Common myeloid progenitor, CD34-positive (primary cell): ENCODE results near the gene OR13G1.

Experiments
- CTCF ChIA-PET: fragments of 350-600 bp; sonication (Branson Sonifier 250); formaldehyde crosslinking; loops from one replicate; lab custom pipeline; 2021; ENCODE audit warnings: antibody characterized with exemption; lab: Charles Lee
- POLR2A ChIA-PET: fragments of 350-600 bp; sonication (Branson Sonifier 250); formaldehyde crosslinking; loops from one replicate; lab custom pipeline; 2021; ENCODE audit warnings: antibody characterized with exemption; lab: Charles Lee
- DNase-seq, 3 donors: peaks; one replicate each; pipeline versions ENCODE4 v3.0.0 to v3.0.0-alpha.2; 2013
- H3K27ac ChIP-seq, 2 experiments: 1 replicate in 1 of 2; 2 replicates in 1 of 2; pipeline ENCODE4 v1.7.0; 2013; ENCODE audit warnings: inconsistent platforms in 2 of 2, low read length in 2 of 2, mild to moderate bottlenecking in 2 of 2, low read depth in 1 of 2, moderate library complexity in 1 of 2; ENCODE audit not compliant: severe bottlenecking in 2 of 2, insufficient read depth in 1 of 2, poor library complexity in 1 of 2
- H3K27me3 ChIP-seq, 5 experiments: replicated peaks in 2 of 5; 1 replicate in 3 of 5; 2 replicates in 2 of 5; pipeline versions ENCODE4 v1.6.1 to v1.7.0; 2013; ENCODE audit warnings: low read length in 4 of 5, mild to moderate bottlenecking in 2 of 5, moderate library complexity in 2 of 5, inconsistent platforms in 1 of 5; ENCODE audit not compliant: insufficient read depth in 5 of 5, control insufficient read depth in 4 of 5
- H3K36me3 ChIP-seq, 4 experiments: 1 replicate in 2 of 4; 2 replicates in 2 of 4; pipeline versions ENCODE4 v1.6.1 to v1.7.0; 2013; ENCODE audit warnings: low read length in 3 of 4, control low read depth in 1 of 4, mild to moderate bottlenecking in 1 of 4; ENCODE audit not compliant: control insufficient read depth in 4 of 4, insufficient read depth in 4 of 4
- H3K4me1 ChIP-seq, 4 experiments: 1 replicate in 3 of 4; 2 replicates in 1 of 4; pipeline versions ENCODE4 v1.6.1 to v1.7.1; 2013; ENCODE audit warnings: low read length in 3 of 4, mild to moderate bottlenecking in 3 of 4, control low read depth in 1 of 4, inconsistent platforms in 1 of 4, moderate library complexity in 1 of 4; ENCODE audit not compliant: control insufficient read depth in 4 of 4, insufficient read depth in 4 of 4; ENCODE audit errors: control extremely low read depth in 1 of 4
- H3K4me3 ChIP-seq, 7 experiments: 1 replicate in 4 of 7; 2 replicates in 3 of 7; pipeline versions ENCODE4 v1.5.1 to v1.7.0; 2013; ENCODE audit warnings: mild to moderate bottlenecking in 7 of 7, low read length in 6 of 7, moderate library complexity in 6 of 7, inconsistent platforms in 2 of 7, low read depth in 2 of 7, control low read depth in 1 of 7; ENCODE audit not compliant: insufficient read depth in 4 of 7, control insufficient read depth in 1 of 7; ENCODE audit errors: extremely low read depth in 1 of 7
- H3K9me3 ChIP-seq, 5 experiments: 1 replicate in 4 of 5; 2 replicates in 1 of 5; pipeline versions ENCODE4 v1.6.1 to v1.7.1; 2013; ENCODE audit warnings: low read length in 4 of 5, mild to moderate bottlenecking in 2 of 5, inconsistent platforms in 1 of 5, low read depth in 1 of 5, moderate library complexity in 1 of 5; ENCODE audit not compliant: control insufficient read depth in 4 of 5, insufficient read depth in 2 of 5; ENCODE audit errors: control extremely low read depth in 1 of 5
- WGBS: methylation state at CpG from one replicate; pipeline ENCODE4 v1.1.5; 2013; ENCODE audit not compliant: insufficient coverage; 5-methylcytosine and 5-hydroxymethylcytosine counted together

Gene OR13G1

GRCh38 chr1:247639381-247639981 is 40.1 kb downstream of the OR13G1 start:
- Histone ChIP-seq H3K9me3 (peaks cover 0 to 7% (median 3%) of the 10 kb centered on the region in 5 experiments), H3K36me3 (no peaks in the 10 kb centered on the region), H3K4me1 (peaks cover 3 to 24% (median 4%) of the 10 kb centered on the region in 4 experiments), H3K27me3 (no peaks in the 10 kb centered on the region), H3K27ac (no peak overlapping the region), H3K4me3 (peak overlapping the region in 5 of 7 experiments; percentile 8 to 69 (median 38))
- ChIA-PET POLR2A (no interaction called here), CTCF (interaction anchor here (1.2 kb wide), 1 partner anchor 41 kb away, joined by 5 read pairs; no protein-coding TSS in a partner anchor)
- DNase-seq = peak; percentile 80 to 90 (median 89)
- WGBS = 37% methylated on average over 42 of the region's 55 CpGs

DNA sequence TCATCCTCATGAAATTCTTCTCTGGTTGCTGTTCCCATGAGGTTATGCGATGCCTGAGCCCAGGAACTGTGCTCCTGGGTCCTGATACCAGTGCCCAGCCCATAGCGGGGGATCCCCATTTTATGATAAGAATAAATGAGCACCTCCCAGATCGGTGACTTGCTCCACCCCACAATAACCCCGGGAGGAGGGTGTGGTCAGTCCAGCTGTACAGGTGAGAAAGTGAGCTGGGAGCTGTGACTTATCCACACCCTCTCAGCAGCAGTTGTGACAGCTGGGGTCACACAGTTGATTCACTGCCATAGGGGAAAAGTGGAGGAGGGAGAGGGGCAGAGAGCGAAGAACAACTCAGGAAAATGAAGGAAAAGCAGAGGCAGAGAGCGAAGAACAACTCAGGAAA is 40.8 kb downstream of the OR13G1 start:
- Histone ChIP-seq H3K9me3 (peaks cover 0 to 7% (median 3%) of the 10 kb centered on the region in 5 experiments), H3K27me3 (no peaks in the 10 kb centered on the region), H3K4me3 (peak overlapping the region in 2 of 7 experiments; percentile 16 to 69), H3K4me1 (peaks cover 3 to 24% (median 4%) of the 10 kb centered on the region in 4 experiments), H3K27ac (no peak overlapping the region), H3K36me3 (no peaks in the 10 kb centered on the region)
- ChIA-PET CTCF (interaction anchor here (1.2 kb wide), 1 partner anchor 42 kb away, joined by 5 read pairs; no protein-coding TSS in a partner anchor), POLR2A (no interaction called here)
- no peak for DNase-seq
- 100% methylated on average over 3 of the region's 6 CpGs for WGBS

DNA sequence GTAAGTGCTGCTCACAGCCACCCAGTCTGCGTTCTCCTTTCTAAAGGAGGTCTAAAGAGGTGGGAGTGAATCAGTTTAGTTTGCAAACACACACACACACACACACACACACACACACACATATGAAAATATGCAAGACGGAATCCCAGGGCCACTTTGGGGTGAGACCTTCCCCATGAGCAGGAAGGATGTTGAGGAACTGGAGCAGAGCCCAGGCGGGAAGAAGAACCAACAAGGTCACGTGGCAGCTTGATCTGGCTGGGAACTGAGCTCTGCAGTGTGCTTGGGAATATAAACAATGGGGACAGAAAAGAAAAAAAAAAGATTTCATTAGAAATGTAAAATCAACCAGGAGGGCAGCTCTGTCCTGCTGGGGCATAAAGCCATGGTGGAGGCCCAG is 41.5 kb downstream of the OR13G1 start:
- Histone ChIP-seq H3K4me1 (peaks cover 3 to 24% (median 4%) of the 10 kb centered on the region in 4 experiments), H3K27me3 (no peaks in the 10 kb centered on the region), H3K4me3 (no peak overlapping the region), H3K9me3 (peaks cover 0 to 7% (median 3%) of the 10 kb centered on the region in 5 experiments), H3K36me3 (no peaks in the 10 kb centered on the region), H3K27ac (no peak overlapping the region)
- no peak for DNase-seq
- CTCF ChIA-PET = no interaction called here
- POLR2A ChIA-PET = no interaction called here
- WGBS = 6% methylated on average over 2 of the region's 4 CpGs

GRCh38 chr1:247627951-247628350 is 51.6 kb downstream of the OR13G1 start:
- H3K4me3 ChIP-seq = no peak overlapping the region
- no peaks in the 10 kb centered on the region for H3K27me3 ChIP-seq
- POLR2A ChIA-PET = no interaction called here
- no peaks in the 10 kb centered on the region for H3K4me1 ChIP-seq
- CTCF ChIA-PET = interaction anchor here (0.9 kb wide), 1 partner anchor 84 kb away, joined by 3 read pairs; no protein-coding TSS in a partner anchor
- no peak overlapping the region for H3K27ac ChIP-seq
- no peak for DNase-seq
- H3K9me3 ChIP-seq = peaks cover 0 to 4% (median 0%) of the 10 kb centered on the region in 5 experiments
- 100% methylated on average over 2 of the region's 3 CpGs for whole genome bisulfite sequencing
- H3K36me3 ChIP-seq = no peaks in the 10 kb centered on the region
